Epithelial cell of esophagus (primary cell): ENCODE measurements around the gene ATXN10.

Source experiments
- DNase-seq: peaks from one replicate; pipeline ENCODE4 v3.0.0; 2010; ENCODE audit warnings: low read depth
- H3K4me3 ChIP-seq: 2 replicates; pipeline ENCODE4 v1.5.1; 2011; ENCODE audit warnings: mild to moderate bottlenecking, low read length, control low read depth
- TF ChIP-seq, protein P1 (sequence below): IDR thresholded peaks from 2 replicates; pipeline ENCODE4 v1.5.1; 2011; ENCODE audit warnings: low read depth, mild to moderate bottlenecking, low read length, control low read depth, inconsistent platforms; ENCODE audit not compliant: insufficient read depth; ENCODE audit errors: missing control alignments

Gene ATXN10

DNA sequence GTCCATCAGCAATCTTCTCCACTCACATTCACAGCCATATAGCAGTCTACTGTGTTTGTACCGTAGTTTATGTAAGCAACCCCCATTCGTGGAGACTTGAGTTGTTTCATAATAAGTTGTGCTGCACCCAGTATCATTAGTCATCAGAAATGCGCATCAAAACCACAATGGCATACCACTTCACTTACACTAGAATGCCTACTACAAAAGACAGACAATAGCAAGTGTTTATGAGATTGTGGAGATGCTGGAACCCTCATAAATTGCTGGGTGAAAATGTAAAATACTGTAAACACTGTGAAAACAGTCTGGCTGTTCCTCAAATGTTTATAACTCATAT, 133.3 kb downstream of the ATXN10 start:
- DNase-seq, result peak; percentile 97
- no peak overlapping the region for H3K4me3 ChIP-seq
- TF ChIP-seq, protein P1, sequence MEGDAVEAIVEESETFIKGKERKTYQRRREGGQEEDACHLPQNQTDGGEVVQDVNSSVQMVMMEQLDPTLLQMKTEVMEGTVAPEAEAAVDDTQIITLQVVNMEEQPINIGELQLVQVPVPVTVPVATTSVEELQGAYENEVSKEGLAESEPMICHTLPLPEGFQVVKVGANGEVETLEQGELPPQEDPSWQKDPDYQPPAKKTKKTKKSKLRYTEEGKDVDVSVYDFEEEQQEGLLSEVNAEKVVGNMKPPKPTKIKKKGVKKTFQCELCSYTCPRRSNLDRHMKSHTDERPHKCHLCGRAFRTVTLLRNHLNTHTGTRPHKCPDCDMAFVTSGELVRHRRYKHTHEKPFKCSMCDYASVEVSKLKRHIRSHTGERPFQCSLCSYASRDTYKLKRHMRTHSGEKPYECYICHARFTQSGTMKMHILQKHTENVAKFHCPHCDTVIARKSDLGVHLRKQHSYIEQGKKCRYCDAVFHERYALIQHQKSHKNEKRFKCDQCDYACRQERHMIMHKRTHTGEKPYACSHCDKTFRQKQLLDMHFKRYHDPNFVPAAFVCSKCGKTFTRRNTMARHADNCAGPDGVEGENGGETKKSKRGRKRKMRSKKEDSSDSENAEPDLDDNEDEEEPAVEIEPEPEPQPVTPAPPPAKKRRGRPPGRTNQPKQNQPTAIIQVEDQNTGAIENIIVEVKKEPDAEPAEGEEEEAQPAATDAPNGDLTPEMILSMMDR, result no peak

DNA sequence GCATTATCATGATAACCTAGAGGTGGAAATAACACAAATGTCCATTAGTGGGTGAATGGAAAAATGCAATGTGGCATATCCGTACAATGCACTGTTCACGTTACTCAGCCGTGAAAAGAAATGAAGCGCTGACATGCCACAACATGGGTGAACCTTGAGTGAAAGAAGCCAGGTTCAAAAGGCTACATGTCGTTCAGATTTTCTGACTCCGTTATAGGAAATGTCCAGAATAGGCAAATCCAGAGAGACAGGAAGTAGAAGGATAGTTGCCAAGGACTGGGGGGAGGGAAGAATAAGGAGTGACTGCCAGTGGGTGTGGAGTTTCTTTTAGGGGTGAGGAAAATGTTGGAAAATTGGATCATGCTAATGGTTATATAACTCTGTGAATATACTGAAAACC, 133.8 kb downstream of the ATXN10 start:
- TF ChIP-seq, protein P1, result no peak
- no peak overlapping the region for H3K4me3 ChIP-seq
- peak; percentile 47 for DNase-seq

- no peak overlapping the region for H3K4me3 ChIP-seq
- DNase-seq, result no peak
- TF ChIP-seq, protein P1, result no peak
These were observed 135.7 kb downstream of the ATXN10 start for GRCh38 chr22:45807156-45807915.

- TF ChIP-seq, protein P1, result no peak
These were observed 141.3 kb downstream of the ATXN10 start for GRCh38 chr22:45812910-45813309.

GRCh38 chr22:45814198-45814597, 142.6 kb downstream of the ATXN10 start:
- no peak overlapping the region for H3K4me3 ChIP-seq
- TF ChIP-seq, protein P1, result no peak
- no peak for DNase-seq

More at GRCh38 chr22:45812910-45813309, 141.3 kb downstream of the ATXN10 start:
- no peak overlapping the region for H3K4me3 ChIP-seq
- DNase-seq, result no peak

GRCh38 chr22:45816776-45817175, 145.1 kb downstream of the ATXN10 start:
- TF ChIP-seq, protein P1, result no peak
- no peak for DNase-seq
- H3K4me3 ChIP-seq, result no peak overlapping the region

GRCh38 chr22:45817745-45818423, 146.2 kb downstream of the ATXN10 start:
- TF ChIP-seq, protein P1, result no peak
- DNase-seq, result no peak
- H3K4me3 ChIP-seq, result no peak overlapping the region
